NCI-H2029 (cell line): ENCODE data around the gene ADGRL2.

ENCODE experiments used
- DNase-seq: peaks from one replicate; lab custom pipeline; 2025; lab: John Stamatoyannopoulos, UW

The ADGRL2 gene

GRCh38 chr1:81982523-81982922 is 181.8 kb downstream of the ADGRL2 start:
- DNase-seq: no peak

- no peak for DNase-seq
Observed at GRCh38 chr1:81989524-81989923, 188.8 kb downstream of the ADGRL2 start.

- no peak for DNase-seq
Observed at GRCh38 chr1:81990241-81990640, 189.5 kb downstream of the ADGRL2 start.

GRCh38 chr1:81998165-81998564 is 197.4 kb downstream of the ADGRL2 start:
- DNase-seq: no peak

- no peak for DNase-seq
Observed at GRCh38 chr1:81999364-81999763, 198.6 kb downstream of the ADGRL2 start.

- no peak for DNase-seq
Observed at GRCh38 chr1:82000221-82000620, 199.5 kb downstream of the ADGRL2 start.

- no peak for DNase-seq
Observed at GRCh38 chr1:82001345-82001744, 200.6 kb downstream of the ADGRL2 start.

- no peak for DNase-seq
Observed at GRCh38 chr1:82007804-82008203, 207.1 kb downstream of the ADGRL2 start.

- DNase-seq: no peak
Observed at GRCh38 chr1:82013702-82014101, 213.0 kb downstream of the ADGRL2 start.

- DNase-seq: no peak
Observed at GRCh38 chr1:82015444-82015843, 214.7 kb downstream of the ADGRL2 start.

GRCh38 chr1:82018319-82018718 is 217.6 kb downstream of the ADGRL2 start:
- no peak for DNase-seq

- DNase-seq: no peak
Observed at GRCh38 chr1:82019508-82019907, 218.8 kb downstream of the ADGRL2 start.

GRCh38 chr1:82030830-82031229 is 230.1 kb downstream of the ADGRL2 start:
- DNase-seq: no peak

- no peak for DNase-seq
Observed at GRCh38 chr1:82032068-82032467, 231.3 kb downstream of the ADGRL2 start.

GRCh38 chr1:82034812-82035211 is 234.1 kb downstream of the ADGRL2 start:
- DNase-seq: no peak
